Stimulated activated CD8-positive, alpha-beta memory T cell treated with anti-CD3 and anti-CD28 coated beads, Interleukin-15, amount 100 ng/mL, for 24 hours (primary cell): Measurements from ENCODE around the gene TGFA.

Source experiments
- DNase-seq: peaks from one replicate; pipeline ENCODE4 v3.0.0-alpha.2; 2020; ENCODE audit warnings: low read depth

Gene TGFA

GRCh38 chr2:70553584-70554337 lies at the start of gene TGFA:
TGFA (minus strand) TSS chr2:70553826; CDS start chr2:70553767, 59 bp downstream.
- peak; percentile 41 for DNase-seq

GRCh38 chr2:70603066-70603465 lies 49.4 kb upstream of the TGFA start:
- no peak for DNase-seq

DNA sequence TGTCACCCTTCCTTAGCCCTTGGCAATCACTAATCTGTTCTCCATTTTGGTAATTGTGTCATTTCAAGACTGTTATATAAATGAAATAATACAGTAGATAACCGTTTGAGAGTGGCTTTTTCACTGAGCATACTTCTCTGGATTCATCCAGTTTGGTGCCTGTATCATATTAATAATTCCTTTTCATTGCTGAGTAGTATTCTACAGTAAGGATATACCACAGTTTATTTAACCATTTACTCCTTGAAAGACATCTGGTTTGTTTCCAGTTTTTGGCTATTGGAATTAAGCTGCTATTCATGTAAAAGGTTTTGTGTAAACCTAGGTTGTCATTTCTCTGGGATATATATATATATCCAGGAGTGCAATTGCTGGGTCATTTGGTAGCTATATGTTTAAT lies 44.6 kb upstream of the TGFA start:
- no peak for DNase-seq

DNA sequence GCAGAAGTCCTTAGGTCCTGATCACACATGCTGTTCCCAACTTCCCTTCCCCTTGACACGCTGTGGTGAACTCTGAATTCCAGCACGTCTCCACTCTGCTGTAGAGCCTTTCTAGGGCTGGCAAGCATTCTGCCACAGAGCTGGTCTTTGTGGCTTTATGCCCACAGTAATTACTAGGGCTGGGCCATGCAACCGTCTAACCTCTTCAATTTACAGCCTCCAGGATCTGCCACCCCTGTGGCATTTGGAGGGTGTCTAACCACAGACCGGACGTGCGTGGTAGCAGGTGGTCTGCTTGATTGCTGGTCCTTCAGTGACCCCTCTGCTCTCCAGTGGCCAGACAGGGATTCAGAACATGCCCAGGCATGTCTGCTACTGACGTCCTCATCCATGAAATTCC lies 43.1 kb upstream of the TGFA start:
- DNase-seq: no peak

DNA sequence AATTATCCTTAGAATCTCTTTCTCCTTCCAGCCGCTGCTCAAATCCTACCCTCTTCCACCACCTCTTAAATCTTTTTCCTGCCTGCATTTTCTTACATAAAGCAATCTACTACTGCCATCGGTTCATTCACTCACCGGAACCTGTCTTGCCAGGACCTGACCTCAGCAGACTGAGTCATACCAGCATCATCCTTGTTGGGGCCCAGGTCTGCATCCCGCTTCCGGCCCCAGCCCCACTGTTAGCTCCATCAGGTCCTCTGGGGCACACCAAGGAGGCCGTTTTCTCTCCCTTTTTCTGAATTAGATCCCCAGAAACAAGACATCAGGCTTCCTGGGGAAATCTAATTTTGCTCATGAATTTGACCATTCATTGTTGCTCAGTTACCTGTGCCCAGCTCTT lies 42.7 kb upstream of the TGFA start:
- DNase-seq: no peak

DNA sequence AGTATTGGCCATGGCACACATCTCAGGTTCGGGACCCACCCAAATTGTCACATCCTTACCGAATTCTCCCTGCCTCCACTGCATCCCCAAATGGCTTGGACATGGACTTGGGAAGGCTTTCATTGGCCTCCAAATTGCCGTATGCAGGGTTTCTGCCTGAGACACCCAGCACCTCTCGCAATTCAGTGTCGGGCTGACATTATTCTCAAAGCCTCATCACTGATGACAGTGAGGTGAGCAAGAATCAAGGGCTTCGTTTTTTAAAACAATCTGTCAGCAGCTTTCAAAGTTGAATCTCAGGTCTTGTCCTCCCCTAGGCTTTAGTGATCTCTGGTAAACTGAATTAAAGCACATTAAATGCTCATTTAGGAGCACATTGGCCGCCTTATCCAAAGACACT lies 29.5 kb upstream of the TGFA start:
- DNase-seq: no peak

GRCh38 chr2:70580352-70580751 lies 26.7 kb upstream of the TGFA start:
- no peak for DNase-seq

GRCh38 chr2:70574618-70575017 lies 21.0 kb upstream of the TGFA start:
- DNase-seq: no peak

DNA sequence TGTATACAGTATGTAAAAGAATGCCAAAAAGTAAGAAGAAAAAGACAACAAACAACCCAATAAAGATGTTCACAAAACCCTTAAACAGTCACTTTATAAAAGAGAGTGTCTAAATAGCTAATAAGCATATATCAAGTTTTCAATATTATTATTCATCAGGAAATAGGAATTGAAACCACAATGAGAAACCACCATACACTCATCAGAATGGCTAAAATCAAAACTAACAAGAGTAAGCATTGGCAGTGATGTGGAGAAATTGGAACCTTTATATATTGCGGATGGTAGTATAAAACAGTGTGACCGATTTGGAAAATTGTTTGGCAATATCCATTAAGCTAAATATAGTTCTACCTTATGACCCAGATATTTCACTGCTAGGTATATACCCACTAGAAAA lies 20.5 kb upstream of the TGFA start:
- no peak for DNase-seq

- no peak for DNase-seq
Observed at GRCh38 chr2:70570041-70570661, 16.5 kb upstream of the TGFA start.

- DNase-seq: no peak
Observed at GRCh38 chr2:70569559-70569958, 15.9 kb upstream of the TGFA start.

DNA sequence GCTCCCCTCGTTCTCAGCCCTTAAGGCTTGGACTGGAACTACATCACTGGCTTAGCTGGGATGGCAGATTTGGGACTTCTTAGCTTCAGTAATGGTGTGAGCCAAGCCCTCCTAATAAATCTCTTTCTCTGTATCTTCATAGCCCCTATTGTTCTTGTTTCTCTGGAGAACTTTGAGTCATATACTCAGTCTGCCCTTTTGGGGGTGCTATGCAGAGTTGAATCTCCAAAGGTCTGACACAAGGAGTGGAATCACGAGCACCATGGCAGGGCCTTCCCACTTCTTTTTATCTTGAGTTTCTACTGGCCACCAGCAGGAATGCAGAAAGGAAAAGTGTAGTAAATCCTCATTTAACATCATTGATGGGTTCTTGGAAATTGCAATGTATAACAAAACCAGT lies 13.3 kb upstream of the TGFA start:
- DNase-seq: no peak

DNA sequence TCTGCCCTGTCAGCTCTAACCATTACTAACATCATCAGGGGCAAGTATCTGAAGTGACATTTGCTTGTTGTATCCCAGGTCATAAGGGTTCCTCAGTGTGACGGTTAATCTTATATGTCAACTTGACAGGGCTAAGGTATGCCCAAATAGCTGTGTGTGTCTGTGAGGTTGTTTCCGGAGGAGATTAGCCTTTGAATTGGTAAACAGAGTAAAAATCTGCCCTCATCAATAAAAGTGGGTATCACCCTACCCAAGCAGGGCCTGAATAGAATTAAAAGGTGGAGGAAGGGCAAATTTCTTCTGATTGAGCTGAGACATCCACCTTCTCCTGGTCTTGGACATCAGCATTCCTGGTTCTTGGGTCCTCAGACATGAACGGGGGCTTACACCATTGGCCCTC lies 12.8 kb upstream of the TGFA start:
- no peak for DNase-seq

- no peak for DNase-seq
Observed at GRCh38 chr2:70565039-70565731, 11.6 kb upstream of the TGFA start.

- no peak for DNase-seq
Observed at GRCh38 chr2:70561893-70562292, 8.3 kb upstream of the TGFA start.

- DNase-seq: no peak
Observed at GRCh38 chr2:70560442-70560841, 6.8 kb upstream of the TGFA start.

- DNase-seq: no peak
Observed at GRCh38 chr2:70560040-70560439, 6.4 kb upstream of the TGFA start.

GRCh38 chr2:70558195-70558808 lies 4.7 kb upstream of the TGFA start:
- no peak for DNase-seq

DNA sequence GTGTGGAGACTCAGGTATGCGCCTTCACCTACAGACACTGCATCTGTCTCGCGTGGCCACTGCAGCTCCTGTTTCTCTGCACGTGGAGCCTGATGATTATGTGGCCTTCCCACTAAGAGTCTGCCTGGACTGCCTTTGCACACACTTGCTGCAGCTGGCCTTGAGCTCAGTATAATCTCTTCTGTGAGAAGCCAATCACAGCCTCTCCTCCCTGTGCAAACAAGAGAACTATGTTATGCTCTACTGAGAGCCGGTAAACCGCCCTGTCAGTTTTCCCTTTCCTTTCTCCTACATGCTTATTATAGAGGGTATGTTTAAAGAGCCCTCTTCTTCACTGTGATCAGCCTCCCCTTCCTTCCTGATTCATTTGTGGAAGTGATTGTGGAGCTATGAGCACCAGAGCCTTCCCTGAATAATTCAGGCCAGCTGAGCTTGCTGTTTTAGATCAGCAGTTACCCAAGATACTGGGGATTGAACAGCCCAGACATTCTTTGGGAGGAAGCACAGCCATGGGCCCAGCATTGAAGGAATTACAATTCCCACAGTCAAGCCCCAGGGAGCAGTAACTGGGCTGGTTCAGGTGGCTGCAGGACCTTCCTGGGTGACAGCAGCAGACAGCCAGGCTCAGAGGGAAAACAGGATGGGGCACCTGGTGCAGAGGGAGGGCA lies 3.7 kb upstream of the TGFA start:
- no peak for DNase-seq

GRCh38 chr2:70556608-70557007 lies 3.0 kb upstream of the TGFA start:
- no peak for DNase-seq

DNA sequence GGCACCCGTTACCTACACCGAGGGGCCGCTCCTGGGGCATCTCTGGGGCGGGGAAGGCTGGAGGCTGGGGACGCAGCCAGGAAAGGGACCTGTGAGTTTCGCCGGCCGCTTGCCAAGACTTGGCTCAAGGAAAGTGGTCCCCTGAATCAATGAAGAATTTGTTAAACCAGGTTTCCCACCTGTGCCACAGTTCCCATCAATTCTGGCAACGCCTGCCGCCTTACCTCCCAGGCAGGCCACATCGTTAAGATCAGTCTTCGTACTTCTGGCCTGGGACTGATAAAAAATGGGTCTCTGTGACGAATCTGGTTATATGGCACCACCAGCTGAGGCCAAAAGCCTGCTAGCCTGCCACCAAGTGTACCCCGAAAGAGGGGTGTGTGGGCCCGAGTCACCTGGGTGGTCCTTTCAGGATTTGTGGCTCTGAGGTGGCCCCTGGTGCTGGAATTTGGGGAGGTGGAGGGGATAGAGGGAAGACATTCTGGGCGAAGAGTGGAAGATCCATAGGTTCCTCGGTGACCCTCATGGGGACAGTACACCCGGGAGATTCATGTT lies 789 bp upstream of the TGFA start:
- DNase-seq: no peak

DNA sequence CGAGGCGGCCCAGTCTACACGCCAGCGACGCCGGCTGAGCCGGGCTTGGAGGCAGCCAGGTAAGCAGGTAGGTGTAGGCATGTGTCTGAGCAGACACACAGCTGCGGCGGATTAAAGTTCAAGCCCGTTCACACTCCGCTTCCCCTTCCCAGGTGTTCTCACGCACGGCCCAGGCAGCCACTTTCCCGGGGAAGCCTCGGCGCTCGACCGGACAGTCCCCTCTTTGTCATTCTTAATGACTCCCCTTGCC lies 367 bp downstream of the TGFA start:
- DNase-seq: peak; percentile 2
